Stimulated activated CD8-positive, alpha-beta memory T cell treated with anti-CD3 and anti-CD28 coated beads, Interleukin-4, amount 100 ng/mL, for 4 hours (primary cell): ENCODE measurements around the gene ZNF586.
A peak's percentile ranks its signal among the peaks of the same experiment; 100 is the strongest.
"Not testable (repeated sequence)": the region's sequence is repeated elsewhere in the genome, so short reads cannot be mapped to it uniquely, and the experiment has no call there.

Experiments
- DNase-seq, 2 donors: peaks; one replicate each; pipeline ENCODE4 v3.0.0-alpha.2; 2020; ENCODE audit warnings: low read depth in 2 of 2, low spot score in 1 of 2

Gene ZNF586

DNA sequence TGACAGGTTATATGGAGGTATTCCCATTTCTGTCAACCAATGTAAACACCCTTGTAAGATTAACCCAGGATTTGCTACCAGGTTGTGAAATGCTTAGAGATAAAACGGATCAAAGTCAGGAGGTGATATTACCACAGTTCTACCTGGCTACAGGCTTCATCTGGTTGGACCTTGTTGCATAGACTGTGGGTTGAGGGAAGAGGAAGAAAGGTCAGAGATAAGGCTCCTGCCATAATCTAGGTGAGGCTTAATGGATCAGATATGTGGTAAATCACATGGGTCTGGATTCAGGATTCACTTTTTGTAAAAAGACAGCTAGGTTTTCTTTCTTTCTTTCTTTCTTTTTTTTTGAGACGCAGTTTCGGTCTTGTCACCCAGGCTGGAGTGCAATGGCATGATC is 52.0 kb downstream of the ZNF586 start:
- DNase-seq: not testable (repeated sequence)

DNA sequence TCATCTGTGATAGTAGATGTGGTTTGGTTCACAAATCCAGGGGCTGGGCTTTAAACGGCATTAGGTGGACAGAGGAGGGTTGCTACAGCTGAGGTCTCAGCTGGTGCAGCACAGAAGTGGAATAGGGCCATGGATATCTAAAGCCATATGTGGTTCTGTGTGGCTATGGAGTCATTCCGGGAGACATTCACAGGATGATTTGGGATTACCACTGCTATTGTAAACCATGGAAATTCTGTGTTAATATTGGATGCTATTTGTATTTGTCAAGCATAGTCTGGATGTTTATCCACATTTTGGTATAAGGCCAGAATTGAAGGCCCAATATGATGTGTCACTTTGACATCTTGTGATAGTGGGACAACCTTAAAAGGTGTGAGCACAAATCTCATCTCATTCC is 53.7 kb downstream of the ZNF586 start:
- not testable (repeated sequence) for DNase-seq

GRCh38 chr19:57823608-57824007 is 54.1 kb downstream of the ZNF586 start:
- not testable (repeated sequence) for DNase-seq

DNA sequence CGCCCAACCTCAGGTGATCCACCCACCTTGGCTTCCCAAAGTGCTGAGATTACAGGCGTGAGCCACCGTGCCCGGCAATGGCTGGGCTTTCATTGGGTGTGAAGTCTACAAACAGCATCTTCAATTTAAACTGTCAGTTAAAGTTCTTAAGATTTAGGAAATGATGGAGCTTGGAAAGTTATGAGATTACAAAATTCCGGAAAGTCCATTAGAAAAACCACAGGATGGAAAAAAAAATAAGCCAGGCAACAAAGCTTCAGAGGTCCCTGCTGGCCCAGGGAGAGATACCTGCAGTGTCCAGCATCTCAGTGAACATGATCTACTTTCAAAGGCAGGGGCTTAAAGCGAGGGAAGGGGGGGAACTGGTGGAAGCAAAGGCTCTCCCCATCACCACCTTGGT is 56.0 kb downstream of the ZNF586 start:
- DNase-seq: no peak

DNA sequence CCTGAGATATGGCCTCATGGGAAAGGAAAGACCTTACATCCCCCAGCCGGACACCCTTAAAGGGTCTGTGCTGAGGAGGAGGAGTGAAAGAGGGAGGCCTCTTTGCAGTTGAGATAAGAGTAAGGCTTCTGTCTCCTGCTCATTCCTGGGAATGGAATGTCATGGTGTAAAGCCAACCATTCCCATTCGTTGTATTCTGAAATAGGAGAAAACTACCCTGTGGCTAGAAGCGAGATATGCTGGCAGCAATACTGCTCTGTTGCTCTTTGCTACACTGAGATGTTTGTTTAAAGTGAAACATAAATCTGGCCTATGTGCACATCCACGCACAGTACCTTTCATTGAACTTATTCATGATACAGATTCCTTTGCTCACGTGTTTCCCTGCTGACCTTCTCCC is 59.8 kb downstream of the ZNF586 start:
- DNase-seq: no peak

DNA sequence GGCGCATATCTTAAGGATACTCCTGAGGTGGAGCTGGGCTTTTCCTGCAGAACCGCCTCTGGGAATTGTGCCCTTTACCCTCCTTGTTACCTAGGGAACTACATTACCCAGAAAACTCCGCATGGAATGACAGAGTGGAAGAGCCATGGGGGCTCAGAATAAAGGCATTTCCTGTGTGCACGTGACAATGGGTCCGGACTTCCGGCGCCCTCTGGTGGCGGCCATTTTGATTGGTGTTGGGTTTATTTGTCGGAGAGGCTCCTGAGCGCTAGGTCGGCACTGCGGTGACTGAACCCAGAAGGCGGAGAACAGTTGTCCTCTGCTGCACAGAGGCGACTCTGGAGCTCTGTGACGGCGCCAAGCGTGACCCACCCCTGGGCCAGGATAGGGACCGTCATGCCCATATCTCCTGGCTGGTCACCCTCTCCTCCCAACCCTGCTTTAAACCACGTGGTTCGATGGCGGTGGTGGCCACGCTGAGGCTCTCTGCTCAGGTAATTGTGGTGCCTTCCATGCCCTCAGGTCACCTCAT is 60.7 kb downstream of the ZNF586 start, which contains the start of gene ZNF587B:
ZNF587B (plus strand) TSS at position 229 of the 532 bp plus-strand sequence; CDS start at position 459, 230 bp downstream.
- peak in 1 of 2 donors; percentile 7 for DNase-seq
